PC-9 (cell line): Measurements from ENCODE around the gene SYCP2.

Experiments used
- CTCF ChIP-seq: fragments of 200-600 bp; sonication (generic); conservative IDR thresholded peaks from 2 replicates; pipeline ENCODE4 v1.6.1; 2017; ENCODE audit warnings: mixed run types, antibody characterized with exemption, mild to moderate bottlenecking, moderate library complexity
- EZH2 ChIP-seq: fragments of 200-600 bp; sonication (generic); IDR thresholded peaks from 2 replicates; pipeline ENCODE4 v1.8.0; 2017; ENCODE audit warnings: antibody characterized with exemption, low read depth

- no peak for TF ChIP-seq CTCF
- no peak for TF ChIP-seq EZH2
Measured at GRCh38 chr20:59939052-59939878, 5.8 kb upstream of the SYCP2 start.
